HepG2 (cell line): ENCODE results near the gene KCNE2. TPM values are rescaled to one million over a fixed set of nuclear protein-coding genes. Genes with fewer than 3 reads are reported as not detected.

ENCODE experiments used
- AHDC1 ChIP-seq: sonication (generic); formaldehyde crosslinking; IDR thresholded peaks from 2 replicates; pipeline ENCODE4 v1.5.1; 2020; ENCODE audit warnings: mild to moderate bottlenecking, missing genetic modification reagents, borderline replicate concordance
- AKAP8 ChIP-seq: sonication (generic); formaldehyde crosslinking; IDR thresholded peaks from 2 replicates; pipeline ENCODE4 v1.5.1; 2020; ENCODE audit warnings: mild to moderate bottlenecking, missing genetic modification reagents
- CBX5 ChIP-seq: sonication (generic); formaldehyde crosslinking; IDR thresholded peaks from 2 replicates; pipeline ENCODE4 v1.4.0; 2020; ENCODE audit warnings: missing genetic modification reagents, borderline replicate concordance
- CCAR2 ChIP-seq: fragments of 200-400 bp; formaldehyde crosslinking; optimal IDR thresholded peaks from 2 replicates; pipeline ENCODE3; 2018; ENCODE audit warnings: low read depth, mild to moderate bottlenecking, low read length, moderate library complexity
- CEBPB ChIP-seq: IDR thresholded peaks from 2 replicates; pipeline ENCODE4 v1.6.1; 2011; ENCODE audit warnings: low read depth, low read length, improper control_type of control experiment, borderline replicate concordance
- ETS1 ChIP-seq: sonication (generic); formaldehyde crosslinking; IDR thresholded peaks from 2 replicates; pipeline ENCODE4 v1.4.0; 2020; ENCODE audit warnings: missing genetic modification reagents
- FOXP1 ChIP-seq, 2 experiments: fragments of 450-650 bp in 1 of 2; IDR thresholded peaks; 2 replicates each; pipeline ENCODE4 v1.6.1; 2017 to 2018; ENCODE audit warnings: antibody characterized with exemption in 1 of 2
- HDAC1 ChIP-seq: sonication (generic); formaldehyde crosslinking; IDR thresholded peaks from 2 replicates; pipeline ENCODE4 v1.5.1; 2020; ENCODE audit warnings: mild to moderate bottlenecking, missing genetic modification reagents
- HOXD1 ChIP-seq: sonication (generic); formaldehyde crosslinking; IDR thresholded peaks from 2 replicates; pipeline ENCODE4 v1.5.0; 2020; ENCODE audit warnings: missing genetic modification reagents
- KMT2B ChIP-seq: IDR thresholded peaks from 2 replicates; pipeline ENCODE4 v1.6.1; 2016; ENCODE audit warnings: missing genetic modification reagents, missing compliant biosample characterization
- MEF2D ChIP-seq: sonication (generic); formaldehyde crosslinking; IDR thresholded peaks from 2 replicates; pipeline ENCODE4 v1.5.1; 2020; ENCODE audit warnings: mild to moderate bottlenecking, missing genetic modification reagents
- MTF1 ChIP-seq: sonication (generic); formaldehyde crosslinking; IDR thresholded peaks from 2 replicates; pipeline ENCODE4 v1.5.0; 2020; ENCODE audit warnings: missing genetic modification reagents
- MTF2 ChIP-seq: sonication (generic); formaldehyde crosslinking; IDR thresholded peaks from 2 replicates; pipeline ENCODE4 v1.5.0; 2020; ENCODE audit warnings: missing genetic modification reagents, borderline replicate concordance
- NFYC ChIP-seq: IDR thresholded peaks from 2 replicates; pipeline ENCODE4 v1.6.1; 2016; ENCODE audit warnings: missing genetic modification reagents, missing compliant biosample characterization
- NR3C1 ChIP-seq: sonication (generic); formaldehyde crosslinking; IDR thresholded peaks from 2 replicates; pipeline ENCODE4 v1.4.0; 2020; ENCODE audit warnings: missing genetic modification reagents
- PCBP1 ChIP-seq: fragments of 200-400 bp; formaldehyde crosslinking; IDR thresholded peaks from 2 replicates; pipeline ENCODE4 v1.6.1; 2017; ENCODE audit warnings: mild to moderate bottlenecking, low read depth, low read length, borderline replicate concordance
- SAFB2 ChIP-seq: sonication (generic); formaldehyde crosslinking; IDR thresholded peaks from 2 replicates; pipeline ENCODE4 v1.5.1; 2020; ENCODE audit warnings: missing genetic modification reagents, low read depth, mild to moderate bottlenecking, borderline replicate concordance
- SMARCE1 ChIP-seq: fragments of 450-650 bp; IDR thresholded peaks from 2 replicates; pipeline ENCODE4 v1.6.1; 2017; ENCODE audit warnings: borderline replicate concordance
- SP5 ChIP-seq: IDR thresholded peaks from 2 replicates; pipeline ENCODE4 v1.6.1; 2016; ENCODE audit warnings: low read depth, borderline replicate concordance
- STAT6 ChIP-seq: sonication (generic); formaldehyde crosslinking; IDR thresholded peaks from 2 replicates; pipeline ENCODE4 v1.4.0; 2020; ENCODE audit warnings: missing genetic modification reagents, mild to moderate bottlenecking, borderline replicate concordance
- ZNF207 ChIP-seq: fragments of 450-650 bp; IDR thresholded peaks from 2 replicates; pipeline ENCODE4 v1.6.1; 2016; ENCODE audit warnings: antibody characterized with exemption, borderline replicate concordance
- ZNF652 ChIP-seq: IDR thresholded peaks from 2 replicates; pipeline ENCODE4 v1.6.1; 2016; ENCODE audit warnings: low read depth, borderline replicate concordance
- polyA plus RNA-seq, 8 experiments: library from polyadenylated mRNA; depleted of rRNA in 3 of 8; stranded (reverse) in 7 of 8; unstranded in 1 of 8; fragments of >200 nt; fragmentation: Illumina TruSeq in 4 of 8; extraction: Trizol in 4 of 8; gene quantifications; 2 replicates each; pipeline versions ENCODE4 v1.2.1 to v1.2.3, GENCODE V29; 2011 to 2016; ENCODE audit warnings: low read depth in 4 of 8, missing spikeins in 1 of 8, mixed read lengths in 1 of 8; ENCODE audit not compliant: insufficient read depth in 1 of 8
- total RNA-seq, 5 experiments: library from RNA; depleted of rRNA; stranded (reverse); fragments of >200 nt; fragmentation: Illumina TruSeq; extraction: Trizol; gene quantifications; 2 replicates each; pipeline ENCODE4 v1.2.3, GENCODE V29; 2016; ENCODE audit warnings: low read depth in 1 of 5

KCNE2 gene
- total and polyA plus RNA-seq, 2 of the 13 experiments (the other 11 are each of a cell fraction or from before 2014, with no cell fraction given) = not detected

DNA sequence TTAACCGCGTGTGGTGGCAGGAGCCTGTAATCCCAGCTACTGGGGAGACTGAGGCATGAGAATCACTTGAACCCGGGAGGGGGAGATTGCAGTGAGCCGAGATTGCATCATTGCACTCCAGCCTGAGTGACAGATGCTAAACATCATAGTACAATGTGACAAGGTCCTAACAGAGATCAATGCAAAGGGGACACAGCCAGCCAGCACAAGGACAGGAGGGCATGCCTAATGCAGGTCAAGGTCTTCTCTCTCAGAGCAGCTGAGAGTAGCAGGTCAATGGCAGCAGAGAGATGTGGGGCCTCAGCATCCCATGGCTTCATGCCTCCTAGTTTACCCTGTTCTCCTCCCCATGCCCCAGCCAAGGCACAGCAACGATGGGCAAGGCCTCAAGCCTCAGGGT, 8.5 kb downstream of the KCNE2 start (continued):
- peak; percentile 38; the same call in 1 of the 2 replicates for TF ChIP-seq KMT2B (CRISPR knock-in tag)
- no peak for TF ChIP-seq NFYC
- TF ChIP-seq ZNF207 = no peak
- no peak; the same call in 1 of the 2 replicates for TF ChIP-seq AHDC1 (CRISPR knock-in tag)
- TF ChIP-seq MEF2D (CRISPR knock-in tag) = peak; percentile 60; the same call in 1 of the 2 replicates
- peak; percentile 92 for TF ChIP-seq CEBPB
- TF ChIP-seq HOXD1 = no peak
- TF ChIP-seq STAT6 (CRISPR knock-in tag) = no peak
- no peak for TF ChIP-seq CCAR2
- TF ChIP-seq MTF1 (CRISPR knock-in tag) = no peak
- TF ChIP-seq ZNF652 (CRISPR knock-in tag) = no peak
- TF ChIP-seq FOXP1 (IDR thresholded peaks at IDR 0.05) = no peak
- peak; percentile 79 for TF ChIP-seq FOXP1 (CRISPR knock-in tag; IDR thresholded peaks at IDR 0.05)
- TF ChIP-seq PCBP1 = no peak
- no peak for TF ChIP-seq ETS1 (CRISPR knock-in tag)
- TF ChIP-seq HDAC1 (CRISPR knock-in tag) = peak; percentile 86
- TF ChIP-seq AKAP8 (CRISPR knock-in tag) = 0 out of 2 replicates have a peak, but pooled peaks have one; percentile 65
- no peak for TF ChIP-seq MTF2 (CRISPR knock-in tag)
- TF ChIP-seq SMARCE1 = no peak
- TF ChIP-seq NR3C1 = no peak
- 0 out of 2 replicates have a peak, but pooled peaks have one; percentile 20 for TF ChIP-seq SP5 (CRISPR knock-in tag)
- peak; percentile 23; the same call in 1 of the 2 replicates for TF ChIP-seq CBX5 (CRISPR knock-in tag)
- TF ChIP-seq SAFB2 (CRISPR knock-in tag) = no peak
